ENCODE measurements around the gene FBXW4. TPM values are rescaled to one million over a fixed set of nuclear protein-coding genes. Genes with fewer than 3 reads are reported as not detected.

The FBXW4 gene
- total RNA-seq, 1 donor from 2014 or later = 36.0 TPM

GRCh38 chr10:101691081-101691480, 3.9 kb downstream of the FBXW4 start:
- peaks cover 44% of the 10 kb centered on the region for H3K4me1 Mint-ChIP-seq (ENCODE audit: unreplicated experiment)
- H3K4me3 Mint-ChIP-seq (ENCODE audit: unreplicated experiment) = peak overlapping the region; percentile 43
- peak overlapping the region; percentile 43 for H3K27ac Mint-ChIP-seq (ENCODE audit: unreplicated experiment)
- no peaks in the 10 kb centered on the region for H3K9me3 Mint-ChIP-seq (ENCODE audit: unreplicated experiment)
- DNase-seq (ENCODE audit: low spot score) = no peak
- H3K36me3 Mint-ChIP-seq (ENCODE audit: low read depth, unreplicated experiment) = no peaks in the 10 kb centered on the region
- TF ChIP-seq CTCF (IDR thresholded peaks at IDR 0.05; ENCODE audit: unreplicated experiment) = no peak
- peaks cover 5% of the 10 kb centered on the region for H3K27me3 Mint-ChIP-seq (ENCODE audit: unreplicated experiment)

- Mint-ChIP-seq H3K27me3 (ENCODE audit: unreplicated experiment) (peaks cover 5% of the 10 kb centered on the region), H3K27ac (ENCODE audit: unreplicated experiment) (no peak overlapping the region), H3K4me1 (ENCODE audit: unreplicated experiment) (peaks cover 41% of the 10 kb centered on the region), H3K36me3 (ENCODE audit: low read depth, unreplicated experiment) (no peaks in the 10 kb centered on the region), H3K9me3 (ENCODE audit: unreplicated experiment) (no peaks in the 10 kb centered on the region), H3K4me3 (ENCODE audit: unreplicated experiment) (no peak overlapping the region)
- no peak for TF ChIP-seq CTCF (IDR thresholded peaks at IDR 0.05; ENCODE audit: unreplicated experiment)
- no peak for DNase-seq (ENCODE audit: low spot score)
Measured at GRCh38 chr10:101690461-101690860, 4.5 kb downstream of the FBXW4 start.

- TF ChIP-seq CTCF (IDR thresholded peaks at IDR 0.05; ENCODE audit: unreplicated experiment) = no peak
- no peak for DNase-seq (ENCODE audit: low spot score)
- H3K36me3 Mint-ChIP-seq (ENCODE audit: low read depth, unreplicated experiment) = no peaks in the 10 kb centered on the region
- peaks cover 4% of the 10 kb centered on the region for H3K27me3 Mint-ChIP-seq (ENCODE audit: unreplicated experiment)
- no peaks in the 10 kb centered on the region for H3K9me3 Mint-ChIP-seq (ENCODE audit: unreplicated experiment)
- peaks cover 42% of the 10 kb centered on the region for H3K4me1 Mint-ChIP-seq (ENCODE audit: unreplicated experiment)
- H3K4me3 Mint-ChIP-seq (ENCODE audit: unreplicated experiment) = peak overlapping the region; percentile 18
- H3K27ac Mint-ChIP-seq (ENCODE audit: unreplicated experiment) = no peak overlapping the region
Measured at GRCh38 chr10:101687071-101687658, 7.8 kb downstream of the FBXW4 start.

GRCh38 chr10:101686133-101686925, 8.6 kb downstream of the FBXW4 start:
- no peaks in the 10 kb centered on the region for H3K9me3 Mint-ChIP-seq (ENCODE audit: unreplicated experiment)
- no peak for TF ChIP-seq CTCF (IDR thresholded peaks at IDR 0.05; ENCODE audit: unreplicated experiment)
- no peaks in the 10 kb centered on the region for H3K36me3 Mint-ChIP-seq (ENCODE audit: low read depth, unreplicated experiment)
- DNase-seq (ENCODE audit: low spot score) = no peak
- H3K4me1 Mint-ChIP-seq (ENCODE audit: unreplicated experiment) = peaks cover 43% of the 10 kb centered on the region
- H3K4me3 Mint-ChIP-seq (ENCODE audit: unreplicated experiment) = no peak overlapping the region
- no peak overlapping the region for H3K27ac Mint-ChIP-seq (ENCODE audit: unreplicated experiment)
- H3K27me3 Mint-ChIP-seq (ENCODE audit: unreplicated experiment) = peaks cover 4% of the 10 kb centered on the region

GRCh38 chr10:101684782-101685181, 10.2 kb downstream of the FBXW4 start:
- TF ChIP-seq CTCF (IDR thresholded peaks at IDR 0.05; ENCODE audit: unreplicated experiment) = no peak
- no peak overlapping the region for H3K27ac Mint-ChIP-seq (ENCODE audit: unreplicated experiment)
- DNase-seq (ENCODE audit: low spot score) = no peak
- no peaks in the 10 kb centered on the region for H3K36me3 Mint-ChIP-seq (ENCODE audit: low read depth, unreplicated experiment)
- peaks cover 4% of the 10 kb centered on the region for H3K27me3 Mint-ChIP-seq (ENCODE audit: unreplicated experiment)
- no peaks in the 10 kb centered on the region for H3K9me3 Mint-ChIP-seq (ENCODE audit: unreplicated experiment)
- peaks cover 30% of the 10 kb centered on the region for H3K4me1 Mint-ChIP-seq (ENCODE audit: unreplicated experiment)
- no peak overlapping the region for H3K4me3 Mint-ChIP-seq (ENCODE audit: unreplicated experiment)

All from endothelial cell (in vitro differentiated cells).